Calu3 (cell line): ENCODE results near the gene CYP51A1. TPM values are rescaled to one million over a fixed set of nuclear protein-coding genes. Genes with fewer than 3 reads are reported as not detected.

Source experiments
- BruUV-seq: library from RNA; stranded (reverse); fragments of 400-500 nt; replicated peaks from 2 replicates; lab custom pipeline; 2021; lab: Mats Ljungman, UMichigan
- CTCF ChIA-PET: fragments of 300-600 bp; sonication (Branson Sonifier 250); formaldehyde crosslinking; loops from one replicate; lab custom pipeline; 2022; ENCODE audit warnings: antibody characterized with exemption; lab: Charles Lee
- DNase-seq: peaks from one replicate; pipeline ENCODE4 v3.0.0; 2022
- H3K27ac Mint-ChIP-seq: one replicate; pipeline ENCODE4 v1.8.0; 2022; ENCODE audit warnings: mixed read lengths; ENCODE audit not compliant: unreplicated experiment
- H3K27me3 Mint-ChIP-seq: one replicate; pipeline ENCODE4 v1.8.0; 2022; ENCODE audit warnings: mixed read lengths; ENCODE audit not compliant: unreplicated experiment
- H3K36me3 Mint-ChIP-seq: one replicate; pipeline ENCODE4 v1.8.0; 2022; ENCODE audit warnings: mild to moderate bottlenecking, moderate library complexity, mixed read lengths; ENCODE audit not compliant: insufficient read depth, unreplicated experiment
- H3K4me1 Mint-ChIP-seq: one replicate; pipeline ENCODE4 v1.8.0; 2022; ENCODE audit warnings: mild to moderate bottlenecking, low read depth, mixed read lengths; ENCODE audit not compliant: unreplicated experiment
- H3K4me3 Mint-ChIP-seq: one replicate; pipeline ENCODE4 v1.8.0; 2022; ENCODE audit warnings: mild to moderate bottlenecking, low read depth, moderate library complexity, mixed read lengths; ENCODE audit not compliant: unreplicated experiment
- H3K9me3 Mint-ChIP-seq: one replicate; pipeline ENCODE4 v1.8.0; 2022; ENCODE audit warnings: low read depth, mixed read lengths; ENCODE audit not compliant: unreplicated experiment
- intact Hi-C: fragments of 100-400 bp; cut with micrococcal nuclease; formaldehyde crosslinking; loops from one replicate; pipeline ENCODE4 v1.10.0; 2022; ENCODE audit not compliant: unreplicated experiment
- total RNA-seq: library from RNA; stranded (reverse); gene quantifications from 2 replicates; pipeline ENCODE4 v1.2.3, GENCODE V29; 2022
- TF ChIP-seq, protein P1 (sequence below): fragments of 200-600 bp; IDR thresholded peaks from one replicate; pipeline ENCODE4 v1.8.0; 2022; ENCODE audit warnings: antibody characterized with exemption; ENCODE audit not compliant: unreplicated experiment

The CYP51A1 gene
- total RNA-seq, 1 experiment from 2014 or later, result 105 TPM

DNA sequence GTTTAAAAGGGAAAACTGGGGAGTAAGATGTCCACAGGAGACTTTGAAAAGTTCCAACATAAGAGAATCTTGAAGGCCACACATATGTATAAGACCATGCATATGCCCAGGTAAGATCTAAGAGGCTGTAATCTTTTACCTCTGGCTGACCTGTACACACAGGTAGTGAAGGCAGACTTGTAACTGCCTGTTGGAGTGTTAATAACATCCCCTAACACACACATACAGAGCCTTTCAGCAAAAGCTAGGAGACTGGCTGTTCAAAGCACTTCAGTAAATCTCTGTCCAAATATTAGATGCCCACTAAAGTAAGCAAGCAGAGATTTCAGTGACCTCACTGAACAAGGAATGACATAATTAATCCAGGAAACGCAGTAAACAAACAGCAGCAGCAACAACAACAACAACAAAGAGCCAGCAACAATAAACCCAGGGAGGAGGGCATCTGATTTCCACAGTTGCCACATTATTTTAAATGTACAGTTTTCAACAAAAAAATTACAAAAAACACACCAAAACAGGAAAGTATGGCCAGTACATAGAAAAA, 15.0 kb downstream of the CYP51A1 start:
- DNase-seq, result no peak
- TF ChIP-seq, protein P1, sequence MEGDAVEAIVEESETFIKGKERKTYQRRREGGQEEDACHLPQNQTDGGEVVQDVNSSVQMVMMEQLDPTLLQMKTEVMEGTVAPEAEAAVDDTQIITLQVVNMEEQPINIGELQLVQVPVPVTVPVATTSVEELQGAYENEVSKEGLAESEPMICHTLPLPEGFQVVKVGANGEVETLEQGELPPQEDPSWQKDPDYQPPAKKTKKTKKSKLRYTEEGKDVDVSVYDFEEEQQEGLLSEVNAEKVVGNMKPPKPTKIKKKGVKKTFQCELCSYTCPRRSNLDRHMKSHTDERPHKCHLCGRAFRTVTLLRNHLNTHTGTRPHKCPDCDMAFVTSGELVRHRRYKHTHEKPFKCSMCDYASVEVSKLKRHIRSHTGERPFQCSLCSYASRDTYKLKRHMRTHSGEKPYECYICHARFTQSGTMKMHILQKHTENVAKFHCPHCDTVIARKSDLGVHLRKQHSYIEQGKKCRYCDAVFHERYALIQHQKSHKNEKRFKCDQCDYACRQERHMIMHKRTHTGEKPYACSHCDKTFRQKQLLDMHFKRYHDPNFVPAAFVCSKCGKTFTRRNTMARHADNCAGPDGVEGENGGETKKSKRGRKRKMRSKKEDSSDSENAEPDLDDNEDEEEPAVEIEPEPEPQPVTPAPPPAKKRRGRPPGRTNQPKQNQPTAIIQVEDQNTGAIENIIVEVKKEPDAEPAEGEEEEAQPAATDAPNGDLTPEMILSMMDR, result no peak
- Mint-ChIP-seq H3K36me3 (peaks cover 24% of the 10 kb centered on the region), H3K27me3 (no peaks in the 10 kb centered on the region), H3K4me1 (peaks cover 8% of the 10 kb centered on the region), H3K9me3 (no peaks in the 10 kb centered on the region), H3K27ac (no peak overlapping the region), H3K4me3 (no peak overlapping the region)
- BruUV-seq, result no TSS peak
- CTCF ChIA-PET, result no interaction called here
- intact Hi-C loops, result no loop called here

DNA sequence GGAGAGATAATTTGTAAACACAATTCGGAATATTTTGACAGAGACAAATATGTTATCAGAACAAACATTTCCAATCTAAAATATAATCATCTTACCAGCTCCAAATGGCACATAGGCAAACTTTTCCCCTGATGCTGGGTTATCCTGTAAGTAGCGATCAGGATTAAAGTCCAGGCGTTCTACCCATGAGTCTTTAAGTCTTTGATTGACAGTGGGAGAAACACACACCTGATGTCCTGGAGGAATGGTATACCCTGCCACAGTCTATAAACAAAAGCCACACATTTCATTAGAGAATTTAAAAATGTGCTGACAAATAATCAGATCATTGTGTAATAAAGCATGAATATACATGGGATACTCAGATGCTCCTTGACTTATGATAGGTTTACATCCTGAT, 17.3 kb downstream of the CYP51A1 start:
- TF ChIP-seq, protein P1, result no peak
- Mint-ChIP-seq H3K4me1 (peaks cover 8% of the 10 kb centered on the region), H3K4me3 (no peak overlapping the region), H3K9me3 (no peaks in the 10 kb centered on the region), H3K36me3 (peaks cover 36% of the 10 kb centered on the region), H3K27ac (no peak overlapping the region), H3K27me3 (no peaks in the 10 kb centered on the region)
- intact Hi-C loops, result no loop called here
- CTCF ChIA-PET, result no interaction called here
- no TSS peak for BruUV-seq
- no peak for DNase-seq

DNA sequence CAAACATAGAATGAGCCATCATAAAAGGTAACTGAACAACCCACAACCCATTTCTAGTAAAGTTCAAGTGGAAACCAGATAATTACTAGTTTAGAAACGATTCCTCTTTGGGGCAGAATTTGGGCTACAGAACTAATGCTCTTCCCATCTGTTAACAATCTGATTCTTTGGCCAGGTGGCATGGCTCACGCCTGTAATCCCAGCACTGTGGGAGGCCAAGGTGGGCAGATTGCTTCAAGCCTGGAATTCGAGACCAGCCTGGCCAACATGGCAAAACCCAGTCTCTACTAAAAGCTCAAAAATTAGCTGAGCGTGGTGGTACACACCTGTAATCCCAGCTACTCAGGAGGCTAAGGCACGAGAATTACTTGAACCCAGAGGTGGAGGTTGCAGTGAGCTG, 18.5 kb downstream of the CYP51A1 start:
- no peak for DNase-seq
- Mint-ChIP-seq H3K27ac (no peak overlapping the region), H3K4me3 (no peak overlapping the region), H3K4me1 (peaks cover 8% of the 10 kb centered on the region), H3K36me3 (peaks cover 33% of the 10 kb centered on the region), H3K9me3 (no peaks in the 10 kb centered on the region), H3K27me3 (no peaks in the 10 kb centered on the region)
- no TSS peak for BruUV-seq
- intact Hi-C loops, result no loop called here
- CTCF ChIA-PET, result no interaction called here
- TF ChIP-seq, protein P1, result no peak

DNA sequence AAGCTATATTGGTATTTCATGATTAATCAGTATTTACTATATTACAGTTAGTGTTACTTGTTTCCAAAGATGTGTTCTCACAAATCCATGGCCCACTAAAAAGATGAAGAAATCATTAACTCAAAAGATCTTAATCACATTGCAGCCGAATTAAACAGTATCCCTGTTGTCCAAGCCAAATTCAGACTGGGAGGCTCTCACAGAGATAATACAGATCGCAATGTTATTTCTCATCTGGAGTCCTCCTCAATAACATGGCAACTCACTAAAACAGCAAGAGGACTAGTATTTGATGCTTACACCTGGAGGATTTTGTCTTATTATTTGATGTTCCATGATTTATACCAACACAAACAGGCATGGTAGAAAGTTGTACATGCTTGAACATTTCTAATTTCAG, 23.4 kb downstream of the CYP51A1 start:
- TF ChIP-seq, protein P1, result no peak
- no TSS peak for BruUV-seq
- intact Hi-C loops, result no loop called here
- no peak overlapping the region for H3K27ac Mint-ChIP-seq
- CTCF ChIA-PET, result no interaction called here
- no peak overlapping the region for H3K4me3 Mint-ChIP-seq
- no peaks in the 10 kb centered on the region for H3K4me1 Mint-ChIP-seq
- H3K27me3 Mint-ChIP-seq, result no peaks in the 10 kb centered on the region
- H3K36me3 Mint-ChIP-seq, result peaks cover 38% of the 10 kb centered on the region
- no peak for DNase-seq
- H3K9me3 Mint-ChIP-seq, result no peaks in the 10 kb centered on the region
